HPDE6-E6E7 (cell line): ENCODE data around the gene ERN1.
A peak's percentile ranks its signal among the peaks of the same experiment; 100 is the strongest.

Source experiments
- DNase-seq: peaks from one replicate; pipeline ENCODE4 v3.0.0; 2011; ENCODE audit warnings: missing footprints; ENCODE audit errors: extremely low spot score

Gene ERN1

DNA sequence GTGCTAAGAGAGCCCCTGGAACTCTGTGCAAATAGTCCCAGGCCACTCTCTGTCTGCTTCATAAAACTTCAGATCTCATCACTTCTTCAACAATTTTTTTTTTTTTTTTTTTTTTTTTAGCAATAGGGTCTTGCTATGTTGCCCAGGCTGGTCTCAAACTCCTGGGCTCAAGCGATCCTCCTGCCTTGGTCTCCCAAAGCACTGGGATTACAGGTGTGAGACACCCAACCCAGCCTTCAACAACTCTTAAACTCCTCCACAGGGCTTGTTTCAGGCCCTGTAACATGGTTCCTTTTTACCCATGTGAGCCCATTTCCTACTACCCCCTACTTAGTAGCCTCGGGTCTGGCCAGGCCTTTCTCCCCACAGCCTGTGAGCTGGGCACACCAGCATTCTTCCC, 70.2 kb downstream of the ERN1 start:
- no peak for DNase-seq

DNA sequence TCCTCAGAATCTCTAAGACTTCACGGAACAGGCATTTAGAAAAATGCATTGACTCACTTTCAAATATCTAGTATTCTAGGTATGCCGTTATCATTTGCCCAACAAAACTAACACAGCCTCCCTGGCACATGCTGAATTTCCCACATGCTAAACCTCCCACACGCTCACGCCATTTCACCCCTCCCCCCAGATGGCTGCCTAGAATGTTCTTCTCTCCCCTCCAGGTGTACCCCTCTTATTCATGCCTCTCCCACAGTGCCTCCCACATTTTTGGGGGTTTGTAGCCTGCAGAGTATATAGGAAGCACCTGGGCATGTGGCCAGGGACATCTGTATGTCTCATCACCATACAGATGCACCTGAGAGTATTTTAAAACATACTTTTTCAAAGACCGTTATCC, 71.3 kb downstream of the ERN1 start:
- DNase-seq = no peak

DNA sequence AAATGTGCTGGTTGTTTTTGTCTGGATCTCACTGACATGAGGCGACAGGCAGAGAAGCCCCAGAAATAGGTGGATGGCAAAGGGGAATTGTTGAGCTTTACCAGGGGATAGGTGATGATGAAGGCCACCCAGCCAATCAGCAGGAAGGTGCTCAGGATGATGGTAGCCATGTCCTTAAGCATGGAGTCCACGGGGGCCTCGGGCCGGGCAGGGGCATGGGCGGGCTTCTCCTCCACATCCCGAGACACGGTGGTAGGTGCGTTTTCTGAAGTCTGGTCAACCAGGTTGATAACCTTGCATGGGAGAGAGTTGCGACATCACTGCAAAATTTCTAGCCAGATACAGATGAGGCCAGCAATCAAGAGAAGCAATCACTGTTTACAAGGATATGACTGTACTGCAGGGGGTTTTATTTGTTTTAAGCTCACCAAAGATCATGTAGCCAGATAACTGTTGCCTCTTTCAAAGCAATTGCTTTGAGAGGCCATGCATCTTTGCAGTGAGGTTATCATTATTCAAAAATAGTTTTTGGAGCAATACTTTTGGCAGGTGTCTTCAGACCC, 72.2 kb downstream of the ERN1 start:
- DNase-seq = no peak

DNA sequence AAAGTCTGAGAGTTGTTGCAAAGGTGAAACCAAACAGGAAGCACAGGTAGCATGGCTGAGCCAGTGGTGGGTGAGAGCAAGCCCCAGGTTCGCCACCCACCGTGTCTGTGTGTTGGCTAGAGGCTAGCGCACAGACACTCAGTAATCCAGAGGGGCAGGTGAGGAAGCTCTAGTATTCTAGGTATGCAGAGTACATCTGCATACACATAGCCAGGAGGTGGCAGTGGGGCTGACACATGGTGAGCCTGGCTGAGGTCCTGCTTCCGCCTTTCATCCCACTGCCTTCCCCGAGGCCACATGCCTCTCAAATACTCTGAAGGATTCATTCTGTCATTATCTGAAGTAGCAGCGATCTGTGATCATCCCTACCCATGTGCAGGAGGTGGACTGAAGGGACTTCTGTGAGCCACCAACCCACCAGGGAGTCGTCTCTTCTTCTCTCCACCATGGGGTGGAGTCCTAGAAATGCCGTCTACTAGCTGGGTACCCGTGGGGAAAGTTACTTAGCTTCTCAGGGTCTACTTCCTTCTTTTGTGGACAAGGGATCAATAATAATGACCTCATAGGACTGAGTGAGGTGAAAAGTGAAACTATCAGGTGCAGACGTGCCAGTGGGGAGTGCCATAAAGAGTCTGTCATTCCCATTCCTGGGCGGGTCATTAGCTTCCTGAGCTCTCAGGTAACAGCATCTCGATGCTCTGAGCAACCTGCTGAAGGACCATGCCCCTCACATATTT, 73.5 kb downstream of the ERN1 start:
- peak; percentile 43 for DNase-seq

DNA sequence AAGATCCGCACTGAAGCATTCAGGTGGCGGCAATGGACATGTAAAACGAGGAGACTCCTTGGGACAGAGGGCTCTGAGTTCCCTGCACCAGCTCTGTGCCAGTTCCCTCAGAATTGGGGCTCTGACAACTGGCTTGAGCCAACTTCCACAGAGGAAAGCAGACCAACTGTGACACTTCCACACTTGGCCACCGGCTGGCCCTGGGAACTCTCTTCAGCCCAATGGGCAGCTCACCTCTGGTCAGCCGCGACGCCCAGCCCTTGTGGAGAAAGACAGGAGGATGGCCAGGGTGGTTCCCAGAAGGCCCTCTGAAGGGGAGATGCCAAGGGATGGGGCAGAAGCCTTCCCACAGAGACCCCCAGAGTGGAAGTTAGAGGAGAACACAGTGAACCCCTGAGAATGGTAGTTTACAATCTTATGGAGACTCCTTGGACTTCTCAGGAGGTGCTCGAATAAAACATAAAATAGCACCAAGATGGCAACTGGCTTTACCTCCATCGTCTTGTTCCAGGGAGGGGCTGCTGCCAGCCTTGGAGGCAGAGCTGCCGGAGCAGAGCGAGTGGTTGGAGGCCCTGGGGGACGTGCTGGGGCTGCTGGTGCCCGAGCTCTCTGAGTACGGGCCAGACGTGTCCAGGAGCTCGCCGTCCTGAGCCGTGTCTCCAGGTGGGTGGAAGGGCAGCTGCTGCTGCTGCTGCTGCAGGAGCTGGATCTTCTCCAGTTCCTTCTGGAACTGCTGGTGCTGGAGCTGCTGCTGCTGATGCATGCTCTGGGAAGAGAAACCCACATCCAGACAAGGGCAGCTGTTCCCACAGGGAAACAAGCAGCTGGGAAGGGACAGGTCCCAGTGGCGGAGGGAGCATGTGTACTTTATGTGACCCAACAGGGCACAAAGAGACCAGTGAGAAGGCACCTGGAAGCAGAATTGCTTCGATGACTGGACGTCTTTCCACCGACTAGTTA, 74.5 kb downstream of the ERN1 start:
- no peak for DNase-seq

DNA sequence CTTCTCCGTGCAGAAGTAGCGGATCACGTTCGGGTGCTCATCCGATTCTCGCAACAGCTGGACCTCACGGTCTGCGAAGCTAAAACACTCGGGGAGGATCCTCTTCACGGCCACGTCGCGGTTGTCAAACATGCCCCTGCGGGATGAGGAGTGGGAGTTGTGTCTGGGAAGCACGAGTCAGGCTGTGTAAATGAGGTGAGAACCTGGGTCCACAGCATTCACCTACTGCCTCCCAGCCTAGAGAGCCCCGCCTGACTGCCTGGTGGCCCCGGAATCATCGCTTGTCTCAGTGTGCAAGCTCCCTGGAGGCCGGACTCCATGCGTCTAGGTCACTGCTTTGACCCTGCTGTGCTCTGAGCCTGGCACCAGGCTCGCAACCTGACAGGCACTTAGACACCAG, 75.6 kb downstream of the ERN1 start:
- no peak for DNase-seq

DNA sequence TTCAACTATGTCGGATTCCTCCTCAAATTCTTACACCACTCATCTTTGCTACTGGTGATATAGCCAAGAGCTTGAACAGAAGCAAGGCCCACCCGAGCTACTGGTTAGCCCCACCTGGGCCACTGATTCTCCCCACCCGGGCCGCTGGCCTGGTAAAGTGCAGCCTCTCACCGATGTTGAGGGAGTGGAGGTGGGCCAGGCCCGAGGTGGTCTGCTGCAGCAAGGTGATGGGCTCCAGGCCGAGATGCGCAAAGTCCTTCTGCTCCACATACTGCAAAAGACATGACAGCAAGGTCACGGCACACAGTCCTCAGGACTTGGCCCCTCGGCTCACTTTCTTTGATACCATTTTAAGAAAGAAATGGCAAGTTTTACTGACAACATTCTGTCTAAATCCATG, 76.8 kb downstream of the ERN1 start:
- no peak for DNase-seq

DNA sequence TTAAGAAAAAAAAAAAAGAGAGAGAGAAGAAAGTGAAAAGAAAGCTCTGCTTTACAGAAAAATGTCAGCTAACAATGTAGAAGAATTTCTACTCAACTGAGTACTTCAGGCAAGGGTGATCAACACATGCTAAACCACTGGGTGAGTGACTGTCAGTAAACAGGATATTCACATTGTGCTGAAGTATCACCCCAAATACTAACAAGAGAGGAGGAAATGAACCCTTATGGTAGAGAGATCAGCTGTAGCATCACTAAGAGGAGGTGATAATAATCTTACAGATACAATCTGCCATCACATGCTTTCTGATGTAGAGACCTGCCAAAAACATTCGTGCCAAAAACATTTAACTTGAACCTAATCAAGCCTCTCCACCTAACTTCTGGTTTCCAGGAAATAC, 78.8 kb downstream of the ERN1 start:
- DNase-seq = no peak

DNA sequence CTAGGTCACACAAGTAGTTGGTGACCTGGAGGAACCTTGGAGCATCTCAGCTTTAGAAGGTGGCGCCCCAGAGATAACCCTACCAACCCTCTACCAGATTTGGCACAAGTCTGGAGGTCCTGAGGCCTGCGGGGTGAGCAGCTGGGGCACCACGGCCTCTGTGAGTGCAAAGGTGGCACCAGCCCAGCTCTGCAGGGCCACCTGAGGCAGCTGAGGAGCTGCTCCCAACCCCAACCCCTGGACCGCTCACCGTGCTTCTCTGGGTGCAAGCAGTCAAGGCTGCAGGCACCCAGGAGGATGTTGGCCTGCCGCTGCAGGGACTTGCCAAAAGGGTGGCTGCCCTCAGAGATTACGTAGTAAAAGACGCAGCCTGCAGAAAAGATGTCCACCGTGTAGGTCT, 81.1 kb downstream of the ERN1 start:
- no peak for DNase-seq

DNA sequence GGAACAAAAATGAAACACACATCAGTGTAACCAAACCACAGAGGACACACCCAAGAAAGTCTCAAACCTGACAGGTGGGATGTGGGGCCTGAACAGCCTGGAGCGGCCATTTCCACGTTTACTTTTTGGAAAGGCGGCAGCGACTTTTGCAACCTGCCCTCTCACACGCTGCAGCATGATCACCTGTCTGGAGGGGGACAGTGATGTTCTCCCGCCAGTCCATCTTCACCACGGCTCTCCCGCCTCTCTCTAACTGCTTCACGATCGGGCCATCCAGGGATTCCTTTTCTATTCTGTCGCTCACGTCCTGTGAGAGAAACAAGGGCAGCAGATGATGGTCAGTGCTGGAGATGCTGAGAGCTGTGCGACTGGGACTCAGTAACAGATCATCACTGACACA, 84.8 kb downstream of the ERN1 start:
- DNase-seq = no peak

DNA sequence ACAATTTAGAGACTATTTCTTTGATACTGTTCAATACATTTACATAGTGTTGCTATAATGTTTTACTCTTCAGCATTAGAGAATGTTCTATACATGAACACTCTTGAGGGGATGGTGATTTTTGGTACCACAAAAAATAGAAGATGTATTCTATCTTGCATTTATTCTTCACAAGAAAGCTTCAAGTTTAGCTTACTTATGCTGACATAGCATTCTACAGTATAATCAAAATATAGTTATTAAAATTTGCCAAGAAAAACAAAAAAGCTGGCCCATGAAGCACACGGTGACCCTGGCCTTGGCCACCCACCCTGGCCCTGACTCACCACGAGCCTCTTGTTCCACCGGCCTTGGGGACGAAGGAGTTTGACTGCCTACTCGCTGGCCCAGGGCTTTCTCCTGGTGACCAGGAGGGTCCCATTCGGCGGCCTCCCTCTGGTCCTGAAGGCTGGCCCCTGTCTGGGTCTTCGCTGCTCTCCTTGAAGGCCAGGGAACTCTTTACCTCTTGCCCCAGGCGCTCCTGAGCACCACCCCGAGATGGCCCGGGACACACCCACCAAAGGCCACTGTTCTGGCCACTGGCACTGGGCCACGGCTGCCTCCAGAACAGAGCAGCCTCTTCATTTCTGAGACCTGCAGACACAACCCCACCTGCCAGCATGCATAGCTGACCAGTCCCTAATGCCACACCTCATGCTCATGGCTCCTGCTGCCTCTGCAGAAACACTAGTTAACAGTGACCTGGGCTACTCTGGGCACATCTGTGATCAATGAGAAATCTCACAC, 87.1 kb downstream of the ERN1 start:
- no peak for DNase-seq

DNA sequence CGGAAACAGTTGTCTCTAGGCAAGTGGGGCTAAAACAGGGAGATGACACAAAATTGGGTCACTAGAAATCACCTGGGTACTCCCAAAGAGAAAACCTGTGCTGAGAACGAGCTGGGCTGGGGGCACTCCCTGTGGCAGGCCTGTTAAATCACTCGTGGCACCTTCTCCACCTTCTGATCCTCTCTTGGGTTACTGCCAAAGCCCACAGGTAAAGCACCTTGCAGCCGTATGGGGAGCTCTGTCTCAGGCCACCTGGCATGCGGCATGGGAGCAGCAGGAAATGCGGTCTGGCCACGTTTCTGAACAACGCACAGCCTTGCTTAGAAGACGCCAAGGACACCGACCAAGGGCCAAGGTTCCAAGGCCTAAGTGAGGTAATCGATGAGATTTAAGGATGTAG, 88.0 kb downstream of the ERN1 start:
- no peak for DNase-seq

DNA sequence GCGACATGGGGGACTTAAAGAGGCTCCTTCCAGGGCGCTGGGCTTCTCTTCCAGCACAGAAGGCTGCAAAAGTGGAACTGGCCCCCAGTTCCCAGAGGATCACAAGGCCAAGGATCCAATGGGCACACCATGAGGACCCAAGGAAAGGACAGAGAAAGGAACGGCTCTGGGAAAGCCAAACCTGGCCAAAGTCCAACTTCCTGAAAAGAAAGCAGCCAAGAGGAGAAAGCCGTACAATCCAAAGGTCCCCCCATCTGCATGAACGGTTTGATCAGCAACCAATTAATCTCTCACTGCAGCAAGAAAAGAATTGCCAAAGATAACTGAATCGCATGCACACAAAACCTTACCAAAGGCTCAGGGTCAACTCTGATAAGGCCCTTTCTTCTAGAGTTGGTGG, 89.7 kb downstream of the ERN1 start:
- no peak for DNase-seq

DNA sequence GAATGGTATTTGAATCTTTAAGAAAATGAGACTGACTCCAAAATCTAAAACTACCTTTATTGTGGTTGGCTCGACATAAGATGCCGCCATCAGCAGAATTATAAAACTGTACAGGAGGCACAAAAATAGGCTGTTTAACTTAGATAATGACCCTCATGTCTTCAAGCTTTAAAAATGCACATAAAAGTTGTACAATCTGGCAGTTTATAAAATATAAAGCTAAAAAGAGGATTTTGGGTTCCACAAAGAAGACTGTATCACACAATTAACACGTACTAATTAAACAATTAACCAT, 90.9 kb downstream of the ERN1 start:
- DNase-seq = no peak

DNA sequence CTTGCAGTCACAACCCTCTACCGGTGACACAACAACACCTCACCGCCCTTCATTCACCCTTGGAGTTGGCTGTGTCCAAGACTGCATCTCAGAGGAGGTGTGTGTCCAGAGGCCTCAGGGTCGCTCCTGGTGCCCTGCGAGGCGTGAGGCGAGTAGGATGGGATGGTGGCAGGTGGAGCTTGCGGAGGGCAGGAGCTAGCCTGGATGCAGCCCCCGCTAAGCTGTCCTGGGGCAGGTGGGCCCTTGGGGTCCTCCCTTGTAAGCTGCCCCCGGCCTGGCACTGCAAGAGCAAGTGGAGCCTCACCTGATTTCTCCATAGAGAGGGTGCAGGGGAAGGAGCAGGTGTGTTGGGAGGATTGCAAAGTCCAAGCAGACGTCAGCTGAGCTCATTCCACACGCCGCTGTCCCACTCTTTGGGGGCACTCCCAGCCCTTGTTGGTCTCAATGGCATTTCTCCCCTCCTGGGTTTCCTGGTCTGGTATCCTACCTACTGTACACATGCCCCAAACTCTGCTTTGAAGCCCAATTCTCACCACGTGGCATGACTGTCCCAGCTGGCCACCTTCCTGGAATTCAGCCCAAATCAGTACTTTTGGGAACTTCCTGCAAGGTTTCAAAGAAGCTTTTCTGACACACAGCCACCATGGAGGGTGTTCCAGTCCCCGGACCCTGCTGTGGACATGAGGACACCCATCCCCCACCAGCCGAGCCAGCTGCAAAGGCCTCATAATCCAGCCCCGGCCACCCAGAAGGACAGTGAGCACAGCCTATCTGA, 91.4 kb downstream of the ERN1 start:
- no peak for DNase-seq

DNA sequence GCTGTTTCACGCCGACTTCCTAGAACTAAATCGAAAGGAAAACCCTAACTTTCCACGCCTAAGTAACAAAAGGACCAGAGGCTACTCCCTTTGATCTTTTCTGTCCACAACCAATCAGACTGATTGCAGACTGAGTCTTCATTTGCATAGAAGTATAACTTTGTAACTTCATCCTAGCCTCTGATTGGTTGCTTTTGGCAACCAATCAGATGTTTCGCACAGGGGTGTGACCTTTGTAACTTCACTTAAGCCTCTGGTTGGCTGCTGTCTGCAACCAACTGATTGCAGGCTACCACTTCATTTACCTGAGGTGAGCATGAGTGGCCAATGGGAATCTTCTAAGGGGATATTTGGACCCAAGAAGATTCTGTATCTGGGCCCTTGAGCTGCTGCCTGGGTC, 92.1 kb downstream of the ERN1 start:
- DNase-seq = no peak

DNA sequence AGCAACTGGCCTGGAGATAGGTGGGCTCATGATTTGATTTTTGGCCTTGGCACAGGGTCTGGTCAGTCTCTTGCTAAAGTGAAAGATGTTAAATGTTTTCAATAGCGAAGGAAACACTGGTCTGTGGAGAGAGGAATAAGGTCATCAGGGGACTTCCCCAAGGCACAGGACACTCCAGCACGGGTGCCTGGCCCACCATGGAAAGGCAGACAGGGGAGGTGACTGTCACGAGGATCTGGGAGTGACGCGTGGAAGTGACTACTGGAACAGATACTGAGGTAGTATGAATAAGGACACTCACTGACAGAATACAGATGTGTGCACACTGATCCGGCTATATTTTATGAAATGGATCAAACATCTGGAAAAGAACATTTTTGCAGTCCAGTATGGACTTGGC, 92.8 kb downstream of the ERN1 start:
- DNase-seq = no peak

DNA sequence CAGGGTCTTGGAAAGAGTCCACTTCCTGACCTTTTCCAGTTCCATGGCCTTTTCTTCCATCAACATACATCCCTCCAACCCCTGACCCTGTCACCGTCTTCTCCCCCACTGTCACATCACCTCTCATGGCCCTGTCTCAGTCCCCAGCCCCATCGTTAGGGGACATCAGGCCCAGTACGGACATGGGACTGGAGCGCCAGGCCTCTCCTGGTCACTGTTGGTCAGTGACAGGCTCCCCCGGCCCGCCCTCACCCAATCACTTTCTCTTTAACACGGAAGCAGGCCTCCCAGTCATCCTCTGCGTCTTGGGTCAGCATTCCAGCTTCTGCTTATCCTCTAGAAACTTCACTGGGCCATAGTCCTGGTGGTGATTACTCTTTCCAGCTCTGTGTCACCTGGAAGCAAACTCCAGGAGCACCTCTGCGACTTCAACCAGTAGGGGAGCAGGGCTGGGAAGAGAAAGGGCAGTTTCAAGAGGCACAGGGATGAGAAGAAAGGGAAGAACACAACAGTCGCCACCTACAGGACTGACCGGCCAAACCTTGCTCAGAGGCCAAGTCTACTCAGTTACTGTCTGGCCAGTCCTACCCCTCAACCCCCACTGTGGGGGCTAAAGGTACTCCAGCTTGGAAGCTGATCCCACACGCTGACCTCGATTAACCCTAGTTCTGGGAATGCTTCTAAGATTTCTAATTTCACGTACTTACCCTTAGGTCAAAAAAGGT, 93.6 kb downstream of the ERN1 start:
- DNase-seq = no peak

DNA sequence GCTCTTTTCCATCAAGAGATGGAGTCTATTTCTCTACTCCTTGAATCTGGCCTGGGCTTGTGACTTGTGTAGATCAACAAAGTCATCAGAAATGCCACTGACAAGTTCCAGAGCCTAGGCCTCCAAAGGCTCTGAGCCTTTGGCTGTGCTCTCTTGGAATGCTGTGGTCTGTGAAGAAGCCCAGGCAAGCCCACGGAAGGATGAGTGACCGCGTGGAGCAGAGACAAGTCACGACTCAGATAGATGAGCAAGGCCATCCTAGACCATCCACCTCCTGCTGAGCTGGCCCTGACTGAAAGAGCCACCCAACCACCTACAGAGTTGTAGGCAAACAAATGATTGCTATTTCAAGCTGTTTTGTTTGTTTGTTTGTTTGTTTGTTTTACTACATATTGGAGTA, 97.9 kb downstream of the ERN1 start:
- no peak for DNase-seq

DNA sequence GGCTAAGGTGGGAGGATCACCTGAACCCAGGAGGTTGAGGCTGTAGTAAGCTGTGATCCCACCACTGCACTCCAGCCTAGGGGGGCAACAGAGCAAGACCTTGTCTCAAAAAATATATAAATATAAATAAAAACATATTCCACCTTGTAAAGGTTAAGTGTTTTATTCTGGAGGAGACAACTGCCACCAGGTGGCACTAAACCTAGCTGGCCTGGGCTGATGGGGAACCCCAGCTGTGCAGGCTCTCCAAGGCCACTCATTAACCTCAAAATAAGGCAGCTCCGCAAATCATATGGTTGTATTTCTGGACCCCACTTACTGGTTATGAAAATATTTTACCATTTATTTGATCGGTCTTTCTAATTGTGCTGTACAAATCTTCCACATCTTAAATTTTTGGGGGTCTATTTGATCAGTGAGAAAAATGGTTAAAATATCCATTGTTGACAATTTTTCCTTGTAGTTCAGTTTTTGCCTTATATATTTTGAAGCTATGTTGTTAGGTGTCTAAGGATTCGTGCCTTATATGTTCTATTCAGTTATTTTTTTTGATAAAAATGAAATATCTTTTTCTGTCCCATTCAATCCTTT, 101.0 kb downstream of the ERN1 start:
- peak; percentile 70 for DNase-seq
